ENCODE data around the gene FLNB. TPM values are rescaled to one million over a fixed set of nuclear protein-coding genes. Genes with fewer than 3 reads are reported as not detected.
"Not testable (repeated sequence)": the region's sequence is repeated elsewhere in the genome, so short reads cannot be mapped to it uniquely, and the experiment has no call there.

The FLNB gene
- total RNA-seq, 1 experiment from 2014 or later: 97.5 TPM

GRCh38 chr3:57982561-57983243 lies 25.5 kb upstream of the FLNB start:
- no peak for DNase-seq (ENCODE audit: low read depth)

GRCh38 chr3:57983734-57984518 lies 24.3 kb upstream of the FLNB start:
- DNase-seq (ENCODE audit: low read depth): peak; percentile 75

- DNase-seq (ENCODE audit: low read depth): no peak
Measured at GRCh38 chr3:57985176-57985983, 22.8 kb upstream of the FLNB start.

GRCh38 chr3:57985984-57986246 lies 22.3 kb upstream of the FLNB start:
- DNase-seq (ENCODE audit: low read depth): no peak

GRCh38 chr3:57986261-57986660 lies 22.0 kb upstream of the FLNB start:
- no peak for DNase-seq (ENCODE audit: low read depth)

- not testable (repeated sequence) for DNase-seq (ENCODE audit: low read depth)
Measured at GRCh38 chr3:57989198-57989597, 19.0 kb upstream of the FLNB start.

GRCh38 chr3:57989646-57990045 lies 18.6 kb upstream of the FLNB start:
- DNase-seq (ENCODE audit: low read depth): no peak

GRCh38 chr3:57992452-57993213 lies 15.6 kb upstream of the FLNB start:
- DNase-seq (ENCODE audit: low read depth): no peak

- DNase-seq (ENCODE audit: low read depth): no peak
Measured at GRCh38 chr3:57998366-57999283, 9.6 kb upstream of the FLNB start.

GRCh38 chr3:57999417-58000115 lies 8.7 kb upstream of the FLNB start:
- DNase-seq (ENCODE audit: low read depth): no peak

GRCh38 chr3:58000306-58001085 lies 7.7 kb upstream of the FLNB start:
- no peak for DNase-seq (ENCODE audit: low read depth)

GRCh38 chr3:58001086-58001467 lies 7.1 kb upstream of the FLNB start:
- DNase-seq (ENCODE audit: low read depth): no peak

- no peak for DNase-seq (ENCODE audit: low read depth)
Measured at GRCh38 chr3:58001979-58002378, 6.2 kb upstream of the FLNB start.

- DNase-seq (ENCODE audit: low read depth): no peak
Measured at GRCh38 chr3:58003093-58003492, 5.1 kb upstream of the FLNB start.

GRCh38 chr3:58004973-58005372 lies 3.2 kb upstream of the FLNB start:
- peak; percentile 49 for DNase-seq (ENCODE audit: low read depth)

GRCh38 chr3:58005669-58006068 lies 2.6 kb upstream of the FLNB start:
- DNase-seq (ENCODE audit: low read depth): peak; percentile 47

- DNase-seq (ENCODE audit: low read depth): no peak
Measured at GRCh38 chr3:58006661-58007060, 1.6 kb upstream of the FLNB start.

GRCh38 chr3:58009026-58009748 lies 965 bp downstream of the FLNB start:
- DNase-seq (ENCODE audit: low read depth): no peak

All from Daoy (cell line).